HG03139 (cell line): Measurements from ENCODE around the gene DIRAS1.

Experiments
- ATAC-seq: cut with Tn5 transposase; IDR thresholded peaks from one replicate; pipeline ENCODE4 v1.9.1; 2021; ENCODE audit not compliant: unreplicated experiment

The DIRAS1 gene

GRCh38 chr19:2728783-2729387 is 7.7 kb upstream of the DIRAS1 start:
- ATAC-seq: no peak

- ATAC-seq: no peak
These were observed 6.4 kb upstream of the DIRAS1 start for GRCh38 chr19:2727640-2727944.

- ATAC-seq: no peak
These were observed 5.9 kb upstream of the DIRAS1 start for GRCh38 chr19:2726904-2727639.

- no peak for ATAC-seq
These were observed 5.1 kb upstream of the DIRAS1 start for GRCh38 chr19:2726160-2726855.

- no peak for ATAC-seq
These were observed 3.0 kb upstream of the DIRAS1 start for GRCh38 chr19:2724148-2724557.

GRCh38 chr19:2723747-2724146 is 2.6 kb upstream of the DIRAS1 start:
- no peak for ATAC-seq

GRCh38 chr19:2723345-2723715 is 2.2 kb upstream of the DIRAS1 start:
- no peak for ATAC-seq

GRCh38 chr19:2722541-2723344 is 1.6 kb upstream of the DIRAS1 start:
- no peak for ATAC-seq

GRCh38 chr19:2721570-2722540 is 683 bp upstream of the DIRAS1 start:
- no peak for ATAC-seq

- no peak for ATAC-seq
These were observed 1.0 kb downstream of the DIRAS1 start for GRCh38 chr19:2719920-2720776.

GRCh38 chr19:2719232-2719735 is 1.9 kb downstream of the DIRAS1 start:
- no peak for ATAC-seq

- no peak for ATAC-seq
These were observed 3.3 kb downstream of the DIRAS1 start for GRCh38 chr19:2717638-2718541.

GRCh38 chr19:2716722-2717637 is 4.2 kb downstream of the DIRAS1 start:
- no peak for ATAC-seq

GRCh38 chr19:2716275-2716650 is 4.9 kb downstream of the DIRAS1 start:
- ATAC-seq: no peak

- no peak for ATAC-seq
These were observed 5.5 kb downstream of the DIRAS1 start for GRCh38 chr19:2715470-2716274.

- no peak for ATAC-seq
These were observed 6.5 kb downstream of the DIRAS1 start for GRCh38 chr19:2714531-2715269.
